Activated CD4-positive, alpha-beta memory T cell treated with anti-CD3 and anti-CD28 coated beads for 36 hours (primary cell): ENCODE results near the gene SH3BGRL3. TPM values are rescaled to one million over a fixed set of nuclear protein-coding genes. Genes with fewer than 3 reads are reported as not detected.
A peak's percentile ranks its signal among the peaks of the same experiment; 100 is the strongest.

Experiments used
- CTCF ChIA-PET: fragments of 350-600 bp; sonication (Branson Sonifier 250); formaldehyde crosslinking; loops from one replicate; lab custom pipeline; 2021; ENCODE audit warnings: antibody characterized with exemption, inconsistent platforms; lab: Charles Lee
- POLR2A ChIA-PET: fragments of 350-600 bp; sonication (Branson Sonifier 250); formaldehyde crosslinking; loops from one replicate; lab custom pipeline; 2021; ENCODE audit warnings: antibody characterized with exemption; lab: Charles Lee
- DNase-seq: peaks from one replicate; pipeline ENCODE4 v3.0.0-alpha.2; 2020
- H3K27ac Mint-ChIP-seq: one replicate; pipeline ENCODE4 v1.8.0; 2021; ENCODE audit warnings: mixed read lengths
- H3K27me3 Mint-ChIP-seq: one replicate; pipeline ENCODE4 v1.8.0; 2021; ENCODE audit warnings: mixed read lengths
- H3K36me3 Mint-ChIP-seq: one replicate; pipeline ENCODE4 v1.8.0; 2021; ENCODE audit warnings: mixed read lengths
- H3K4me1 Mint-ChIP-seq: one replicate; pipeline ENCODE4 v1.8.0; 2021; ENCODE audit warnings: low read depth, mixed read lengths
- H3K4me3 Mint-ChIP-seq: one replicate; pipeline ENCODE4 v1.8.0; 2021; ENCODE audit warnings: mild to moderate bottlenecking, mixed read lengths
- H3K9me3 Mint-ChIP-seq: one replicate; pipeline ENCODE4 v1.8.0; 2021; ENCODE audit warnings: mixed read lengths
- intact Hi-C: fragments of 100-400 bp; cut with micrococcal nuclease; formaldehyde crosslinking; loops from one replicate; pipeline ENCODE4 v1.15.1; 2023
- total RNA-seq, 2 experiments: library from RNA; stranded (reverse); gene quantifications; one replicate each; pipeline ENCODE4 v1.2.3, GENCODE V29; 2021

SH3BGRL3 gene
- total RNA-seq, 2 experiments from 2014 or later, result 305 to 320 TPM

DNA sequence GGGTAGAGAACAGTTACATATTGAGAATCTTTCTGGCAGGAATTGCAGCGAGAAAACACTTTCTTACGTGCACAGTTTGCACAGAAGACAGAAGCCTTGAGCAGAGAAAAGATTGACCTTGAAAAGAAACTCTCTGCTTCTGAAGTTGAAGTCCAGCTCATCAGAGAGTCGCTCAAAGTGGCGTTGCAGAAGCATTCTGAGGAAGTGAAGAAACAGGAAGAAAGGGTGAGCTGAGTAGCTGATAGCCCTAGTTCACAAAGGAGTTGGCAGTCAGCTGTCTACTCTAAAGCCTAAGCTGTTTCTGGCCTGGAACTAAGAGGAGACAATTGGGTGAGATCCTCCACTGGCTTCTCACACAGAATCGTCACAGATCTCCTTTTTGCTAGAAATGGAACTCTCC is 20.3 kb upstream of the SH3BGRL3 start:
- H3K9me3 Mint-ChIP-seq, result no peaks in the 10 kb centered on the region
- no peaks in the 10 kb centered on the region for H3K27me3 Mint-ChIP-seq
- intact Hi-C loops, result no loop called here
- peaks cover 58% of the 10 kb centered on the region for H3K36me3 Mint-ChIP-seq
- H3K4me3 Mint-ChIP-seq, result no peak overlapping the region
- no peak for DNase-seq
- ChIA-PET POLR2A (interaction anchor here (1.1 kb wide), 1 partner anchor 25 kb away, joined by 3 read pairs; the partner anchor contains the start of gene CEP85), CTCF (interaction anchor here (1.3 kb wide), 1 partner anchor 25 kb away, joined by 6 read pairs; the partner anchor contains the start of gene CEP85)
- H3K27ac Mint-ChIP-seq, result no peak overlapping the region
- no peaks in the 10 kb centered on the region for H3K4me1 Mint-ChIP-seq

DNA sequence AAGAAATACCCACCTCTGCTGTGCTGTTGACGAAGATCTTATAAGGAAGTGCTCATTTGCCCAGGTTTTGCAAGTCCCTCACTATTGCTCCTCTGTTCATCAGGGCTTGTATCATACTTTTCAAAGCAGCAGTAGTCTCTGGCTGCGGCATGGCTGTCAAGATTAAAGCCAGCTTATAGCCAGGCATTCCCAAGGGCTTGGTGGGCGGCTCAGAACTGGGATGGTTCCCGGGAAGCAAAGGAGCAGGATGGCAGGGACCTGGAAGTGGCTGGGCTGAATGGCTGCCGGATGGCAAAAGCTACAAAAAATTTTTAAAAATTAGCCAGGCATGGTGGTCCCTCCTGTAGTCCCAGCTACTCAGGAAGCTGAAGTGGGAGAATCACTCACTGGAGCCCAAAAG is 16.7 kb upstream of the SH3BGRL3 start:
- Mint-ChIP-seq H3K27me3 (no peaks in the 10 kb centered on the region), H3K27ac (no peak overlapping the region), H3K4me3 (no peak overlapping the region), H3K4me1 (peaks cover 6% of the 10 kb centered on the region), H3K36me3 (peaks cover 55% of the 10 kb centered on the region), H3K9me3 (peaks cover 3% of the 10 kb centered on the region)
- POLR2A ChIA-PET, result no interaction called here
- CTCF ChIA-PET, result interaction anchor here (1.7 to 2.6 kb wide), 2 partner anchors 12 to 154 kb away, joined by 5 to 7 read pairs; no protein-coding TSS in a partner anchor
- DNase-seq, result no peak
- intact Hi-C loops, result no loop called here

DNA sequence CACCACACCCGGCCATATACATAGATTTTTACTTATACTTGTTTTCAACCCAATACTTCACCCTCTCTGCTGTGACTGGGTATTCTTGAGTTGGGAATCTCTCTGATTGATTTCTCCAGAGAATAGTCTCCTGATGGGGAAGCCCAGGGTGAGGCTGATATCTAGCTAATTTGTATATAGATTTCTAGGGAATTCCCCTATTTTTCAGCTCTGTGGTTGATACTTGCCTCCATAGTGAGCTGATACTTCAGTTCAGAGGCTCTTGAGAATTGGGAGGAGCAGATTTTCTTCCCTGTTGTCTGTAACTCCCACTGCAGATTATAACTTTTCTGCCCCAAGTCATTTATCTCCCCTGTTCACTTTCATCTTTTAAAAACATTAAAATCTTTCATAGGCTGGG is 14.5 kb upstream of the SH3BGRL3 start:
- Mint-ChIP-seq H3K4me3 (no peak overlapping the region), H3K4me1 (peaks cover 6% of the 10 kb centered on the region), H3K36me3 (peaks cover 55% of the 10 kb centered on the region), H3K27me3 (no peaks in the 10 kb centered on the region), H3K9me3 (peaks cover 15% of the 10 kb centered on the region), H3K27ac (no peak overlapping the region)
- intact Hi-C loops, result no loop called here
- no peak for DNase-seq
- CTCF ChIA-PET, result interaction anchor here (2.1 kb wide), 1 partner anchor 10 kb away, joined by 15 read pairs; no protein-coding TSS in a partner anchor
- POLR2A ChIA-PET, result no interaction called here

DNA sequence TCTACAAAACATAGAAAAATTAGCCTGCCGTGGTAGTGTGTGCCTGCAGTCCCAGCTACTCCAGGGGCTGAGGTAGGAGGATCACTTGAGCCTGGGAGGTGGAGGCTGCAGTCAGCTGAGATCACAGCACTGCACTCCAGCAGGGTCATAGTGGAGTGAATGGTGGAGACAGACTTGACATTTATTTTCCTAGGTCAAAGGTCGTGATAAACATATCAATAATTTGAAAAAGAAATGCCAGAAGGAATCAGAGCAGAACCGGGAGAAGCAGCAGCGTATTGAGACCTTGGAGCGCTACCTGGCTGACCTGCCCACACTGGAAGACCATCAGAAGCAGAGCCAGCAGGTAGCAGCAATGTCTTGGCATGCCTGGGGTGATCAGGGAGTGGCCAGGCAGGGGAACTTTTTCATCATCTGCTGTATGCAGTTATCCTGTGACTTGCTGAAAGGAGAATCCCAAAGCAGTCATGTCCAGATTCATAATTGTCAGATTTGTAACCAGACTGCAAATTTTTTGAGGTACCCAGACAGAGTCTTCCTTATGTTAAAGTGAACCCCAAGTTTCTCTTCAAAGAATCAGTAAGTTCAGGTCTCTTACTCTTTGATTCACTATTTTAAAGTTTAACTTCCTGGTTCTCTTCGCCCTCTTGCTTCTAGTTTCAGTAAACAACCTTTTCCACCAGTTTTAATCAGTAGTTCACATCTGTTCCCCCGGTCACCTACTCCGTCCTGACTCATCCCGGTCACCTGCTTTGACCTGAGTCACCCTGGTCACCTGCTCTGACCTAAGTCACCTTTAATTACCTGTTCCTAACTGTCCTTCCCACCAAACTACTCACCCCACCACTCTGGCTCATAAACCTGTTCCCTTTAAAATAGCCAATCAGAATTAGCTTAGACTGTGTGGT is 11.3 kb upstream of the SH3BGRL3 start:
- H3K4me1 Mint-ChIP-seq, result peaks cover 6% of the 10 kb centered on the region
- intact Hi-C loops, result no loop called here

DNA sequence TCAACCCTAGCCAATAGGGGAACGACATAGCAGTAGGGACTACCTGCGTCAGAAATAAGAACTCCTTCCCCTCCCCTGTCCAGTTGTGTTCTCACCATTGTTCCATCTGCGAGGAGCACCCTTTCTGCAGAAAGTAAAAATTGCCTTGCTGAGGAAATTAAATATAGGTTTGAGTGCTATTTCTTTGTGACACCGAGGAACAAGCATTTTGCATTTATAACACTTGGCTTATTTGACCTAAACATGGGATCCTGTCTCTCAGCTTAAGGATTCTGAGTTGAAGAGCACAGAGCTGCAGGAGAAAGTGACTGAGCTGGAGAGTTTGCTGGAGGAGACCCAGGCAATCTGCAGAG is 10.7 kb upstream of the SH3BGRL3 start:
- intact Hi-C loops, result no loop called here
- H3K4me3 Mint-ChIP-seq, result no peak overlapping the region
- no peak for DNase-seq
- ChIA-PET CTCF (interaction anchor here (0.9 to 22.4 kb wide), 2 partner anchors 47 to 202 kb away, joined by 3 to 886 read pairs; partner anchors contain the start of genes CD52 and UBXN11), POLR2A (no interaction called here)
- H3K27me3 Mint-ChIP-seq, result no peaks in the 10 kb centered on the region
- peaks cover 15% of the 10 kb centered on the region for H3K9me3 Mint-ChIP-seq
- H3K36me3 Mint-ChIP-seq, result peaks cover 55% of the 10 kb centered on the region
- H3K27ac Mint-ChIP-seq, result no peak overlapping the region
- peaks cover 6% of the 10 kb centered on the region for H3K4me1 Mint-ChIP-seq

More for the DNA sequence above, 11.3 kb upstream of the SH3BGRL3 start:
- Mint-ChIP-seq H3K27me3 (no peaks in the 10 kb centered on the region), H3K27ac (no peak overlapping the region), H3K9me3 (peaks cover 15% of the 10 kb centered on the region), H3K4me3 (no peak overlapping the region), H3K36me3 (peaks cover 59% of the 10 kb centered on the region)
- no peak for DNase-seq
- ChIA-PET CTCF (interaction anchor here (0.9 to 22.4 kb wide), 3 partner anchors 48 to 203 kb away, joined by 3 to 886 read pairs (median 4); partner anchors contain the start of genes CD52 and UBXN11), POLR2A (no interaction called here)

DNA sequence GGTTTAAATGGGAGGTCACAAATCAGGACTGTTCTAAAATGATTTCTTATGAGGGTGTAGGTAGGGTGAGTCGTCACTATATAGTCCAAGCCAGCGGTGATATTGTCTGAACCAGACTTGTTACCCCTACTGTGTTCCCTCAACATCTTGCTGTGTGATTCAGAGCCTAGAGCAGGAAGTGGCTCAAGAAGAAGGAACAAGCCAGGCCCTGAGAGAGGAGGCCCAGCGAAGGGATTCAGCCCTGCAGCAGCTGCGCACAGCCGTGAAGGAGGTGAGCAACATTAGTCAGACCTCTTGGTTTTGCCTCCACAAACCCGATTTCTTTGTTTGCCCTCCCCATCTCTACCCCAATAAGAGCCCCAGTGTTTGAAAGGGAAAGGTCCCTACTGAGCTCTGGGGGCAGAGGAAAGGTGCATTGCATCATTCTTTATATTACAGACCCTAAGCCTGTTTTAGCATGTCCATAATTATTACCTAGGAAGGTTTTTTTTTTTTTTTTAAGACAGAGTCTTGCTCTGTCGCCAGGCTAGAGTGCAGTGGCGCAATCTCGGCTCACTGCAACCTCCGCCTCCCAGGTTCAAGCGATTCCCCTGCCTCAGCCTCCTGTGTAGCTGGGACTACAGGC is 5.0 kb upstream of the SH3BGRL3 start:
- intact Hi-C loops, result loop anchor here (1.0 to 5.0 kb wide), 4 partner anchors 40 to 163 kb away; partner anchors contain the start of genes CEP85 and PDIK1L
- no peaks in the 10 kb centered on the region for H3K27me3 Mint-ChIP-seq
- peaks cover 47% of the 10 kb centered on the region for H3K4me1 Mint-ChIP-seq
- H3K4me3 Mint-ChIP-seq, result no peak overlapping the region
- peak overlapping the region; percentile 40 for H3K27ac Mint-ChIP-seq
- peaks cover 54% of the 10 kb centered on the region for H3K36me3 Mint-ChIP-seq
- ChIA-PET POLR2A (interaction anchor here (2.2 to 5.1 kb wide), 3 partner anchors 10 to 45 kb away, joined by 9 to 40 read pairs (median 18); partner anchors contain the start of gene CD52), CTCF (interaction anchor here (0.7 to 22.4 kb wide), 27 partner anchors 9 to 198 kb away, joined by 3 to 886 read pairs (median 4); partner anchors contain the start of genes CD52, CEP85, DHDDS and UBXN11)
- peak; percentile 36 for DNase-seq
- H3K9me3 Mint-ChIP-seq, result no peaks in the 10 kb centered on the region

DNA sequence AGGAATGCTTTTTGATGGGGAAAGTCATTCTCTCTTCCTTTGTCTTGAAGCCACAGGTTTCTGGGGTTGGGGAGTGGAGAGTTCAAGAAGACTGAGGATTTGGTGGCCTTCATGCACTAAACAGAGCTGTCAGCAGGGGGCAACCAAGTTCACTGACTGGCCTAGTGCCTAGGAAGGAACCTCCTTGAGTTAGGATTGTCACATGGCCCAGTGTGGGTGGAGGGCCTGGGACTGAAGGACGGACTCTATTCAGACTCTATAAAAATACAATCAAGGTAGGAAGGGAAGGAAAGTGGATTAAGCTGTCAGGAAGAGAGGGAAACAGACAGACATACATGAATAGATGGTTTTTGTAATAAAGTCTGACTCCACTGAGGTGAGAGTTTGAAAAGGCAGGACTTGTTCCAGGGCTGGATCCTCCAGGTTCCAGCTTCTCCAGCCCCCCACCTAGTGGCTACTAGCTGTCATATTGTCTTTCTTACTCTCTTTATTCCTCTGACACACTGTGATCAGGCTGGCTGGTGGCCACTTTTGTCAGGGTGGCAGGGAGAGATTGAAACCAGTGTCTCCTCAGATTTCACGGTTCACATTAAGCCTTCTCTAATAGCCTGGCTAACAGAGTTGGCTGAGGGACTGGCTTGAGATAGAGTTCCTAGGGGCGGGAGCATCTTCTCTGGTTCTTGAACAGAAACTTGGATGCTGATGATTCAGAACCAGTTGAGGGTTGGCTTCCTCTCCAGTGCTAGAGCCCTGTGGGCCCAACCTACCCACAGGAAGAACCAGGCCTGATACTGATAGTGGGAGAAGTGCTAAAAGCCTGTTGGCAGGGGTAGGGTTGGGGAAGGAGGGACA is 4.1 kb upstream of the SH3BGRL3 start:
- DNase-seq, result peak; percentile 88
- Mint-ChIP-seq H3K36me3 (peaks cover 51% of the 10 kb centered on the region), H3K9me3 (no peaks in the 10 kb centered on the region), H3K27me3 (no peaks in the 10 kb centered on the region), H3K27ac (peak overlapping the region; percentile 94), H3K4me3 (peak overlapping the region; percentile 38), H3K4me1 (peaks cover 50% of the 10 kb centered on the region)
- CTCF ChIA-PET, result interaction anchor here (0.6 to 22.4 kb wide), 35 partner anchors 9 to 197 kb away, joined by 3 to 886 read pairs (median 4); partner anchors contain the start of genes CD52, CEP85, DHDDS and UBXN11
- intact Hi-C loops, result loop anchor here (1.0 to 5.0 kb wide), 6 partner anchors 8 to 164 kb away; partner anchors contain the start of genes CEP85 and PDIK1L
- POLR2A ChIA-PET, result interaction anchor here (1.0 to 5.1 kb wide), 4 partner anchors 10 to 44 kb away, joined by 3 to 40 read pairs (median 14); partner anchors contain the start of gene CD52

DNA sequence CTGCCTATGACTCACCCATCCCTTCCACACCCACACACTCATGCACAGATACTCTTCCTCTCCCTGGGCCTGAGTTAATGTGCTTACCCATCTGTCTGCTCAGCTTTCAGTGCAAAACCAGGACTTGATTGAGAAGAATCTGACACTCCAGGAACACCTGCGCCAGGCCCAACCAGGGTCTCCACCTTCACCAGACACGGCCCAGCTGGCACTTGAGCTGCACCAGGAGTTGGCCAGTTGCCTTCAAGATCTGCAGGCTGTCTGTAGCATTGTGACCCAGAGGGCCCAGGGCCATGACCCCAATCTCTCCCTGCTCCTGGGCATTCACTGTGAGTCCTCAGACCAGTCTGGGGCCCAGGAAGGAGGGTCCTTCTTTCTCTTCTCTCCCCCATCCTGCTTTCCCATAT is 3.5 kb upstream of the SH3BGRL3 start:
- H3K4me3 Mint-ChIP-seq, result peak overlapping the region; percentile 24
- no peaks in the 10 kb centered on the region for H3K9me3 Mint-ChIP-seq
- intact Hi-C loops, result loop anchor here (1.0 to 5.0 kb wide), 4 partner anchors 8 to 164 kb away; partner anchors contain the start of gene PDIK1L
- POLR2A ChIA-PET, result interaction anchor here (0.6 to 5.1 kb wide), 5 partner anchors 9 to 150 kb away, joined by 3 to 40 read pairs (median 9); partner anchors contain the start of gene CD52
- no peak for DNase-seq
- no peaks in the 10 kb centered on the region for H3K27me3 Mint-ChIP-seq
- H3K36me3 Mint-ChIP-seq, result peaks cover 53% of the 10 kb centered on the region
- peak overlapping the region; percentile 94 for H3K27ac Mint-ChIP-seq
- H3K4me1 Mint-ChIP-seq, result peaks cover 56% of the 10 kb centered on the region
- CTCF ChIA-PET, result interaction anchor here (0.6 to 22.4 kb wide), 24 partner anchors 9 to 140 kb away, joined by 3 to 886 read pairs (median 6); partner anchors contain the start of genes CD52, CEP85, UBXN11 and ZNF593

DNA sequence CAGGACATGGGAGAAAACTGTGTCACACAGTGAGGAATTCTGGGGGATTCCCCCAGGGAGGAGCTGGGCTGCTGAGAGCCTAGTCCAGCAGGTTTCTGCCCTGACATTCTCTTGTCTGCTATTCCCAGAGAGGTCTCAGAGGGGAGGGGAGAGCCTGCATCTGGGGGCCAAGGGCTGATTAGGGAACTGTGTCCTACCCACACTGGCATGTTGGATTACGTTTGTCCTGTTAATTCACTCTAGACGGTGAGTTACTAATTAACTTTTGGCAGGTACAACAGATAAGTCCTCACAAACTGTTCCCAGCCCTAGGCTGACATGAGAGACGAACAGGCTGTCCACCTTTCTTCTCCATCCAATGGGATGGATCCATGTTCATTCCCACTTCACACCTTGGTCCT is 2.6 kb upstream of the SH3BGRL3 start:
- Mint-ChIP-seq H3K9me3 (no peaks in the 10 kb centered on the region), H3K4me3 (no peak overlapping the region), H3K27ac (peak overlapping the region; percentile 94), H3K36me3 (peaks cover 54% of the 10 kb centered on the region), H3K27me3 (no peaks in the 10 kb centered on the region), H3K4me1 (peaks cover 64% of the 10 kb centered on the region)
- intact Hi-C loops, result loop anchor here (2.0 to 5.0 kb wide), 3 partner anchors 86 to 165 kb away; partner anchors contain the start of gene PDIK1L
- no peak for DNase-seq
- POLR2A ChIA-PET, result interaction anchor here (1.5 to 5.1 kb wide), 3 partner anchors 12 to 43 kb away, joined by 3 to 40 read pairs (median 32); partner anchors contain the start of gene CD52
- CTCF ChIA-PET, result interaction anchor here (1.0 to 22.4 kb wide), 9 partner anchors 8 to 155 kb away, joined by 3 to 886 read pairs (median 31); partner anchors contain the start of genes CD52, CEP85, DHDDS and UBXN11

DNA sequence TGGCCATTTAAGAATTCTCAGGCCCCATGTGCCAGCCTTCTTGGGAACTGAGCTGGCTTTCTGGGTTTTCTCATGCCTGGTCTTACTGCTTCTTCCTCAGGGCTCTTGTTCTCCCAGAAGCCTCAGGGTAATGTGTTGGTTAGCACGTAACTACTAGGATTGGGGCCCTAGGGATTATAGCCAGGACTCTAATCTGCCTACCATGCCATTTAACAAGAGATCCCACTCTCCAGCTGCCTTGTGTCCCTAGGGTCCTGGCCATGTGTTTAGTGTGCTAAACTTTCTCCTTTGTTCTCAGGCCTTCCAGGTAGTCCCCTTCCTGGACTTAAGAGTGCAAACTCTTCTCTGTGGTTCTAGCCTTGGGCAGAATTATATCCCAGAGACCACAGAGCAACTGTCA is 2.2 kb upstream of the SH3BGRL3 start:
- H3K27me3 Mint-ChIP-seq, result no peaks in the 10 kb centered on the region
- peak overlapping the region; percentile 94 for H3K27ac Mint-ChIP-seq
- ChIA-PET POLR2A (interaction anchor here (1.5 to 5.1 kb wide), 3 partner anchors 11 to 43 kb away, joined by 3 to 40 read pairs (median 32); partner anchors contain the start of gene CD52), CTCF (interaction anchor here (1.0 to 22.4 kb wide), 7 partner anchors 11 to 154 kb away, joined by 3 to 886 read pairs (median 30); partner anchors contain the start of genes CD52, CEP85, DHDDS and UBXN11)
- H3K9me3 Mint-ChIP-seq, result no peaks in the 10 kb centered on the region
- H3K4me3 Mint-ChIP-seq, result no peak overlapping the region
- H3K4me1 Mint-ChIP-seq, result peaks cover 69% of the 10 kb centered on the region
- H3K36me3 Mint-ChIP-seq, result peaks cover 53% of the 10 kb centered on the region
- intact Hi-C loops, result loop anchor here (2.0 to 5.0 kb wide), 3 partner anchors 85 to 165 kb away; partner anchors contain the start of gene PDIK1L
- DNase-seq, result no peak
